HG02642 (cell line): Measurements from ENCODE around the gene FRMD4A.

Experiments used
- ATAC-seq: cut with Tn5 transposase; IDR thresholded peaks from one replicate; pipeline ENCODE4 v1.9.1; 2021; ENCODE audit warnings: mild to moderate bottlenecking; ENCODE audit not compliant: unreplicated experiment, poor library complexity

Gene FRMD4A

DNA sequence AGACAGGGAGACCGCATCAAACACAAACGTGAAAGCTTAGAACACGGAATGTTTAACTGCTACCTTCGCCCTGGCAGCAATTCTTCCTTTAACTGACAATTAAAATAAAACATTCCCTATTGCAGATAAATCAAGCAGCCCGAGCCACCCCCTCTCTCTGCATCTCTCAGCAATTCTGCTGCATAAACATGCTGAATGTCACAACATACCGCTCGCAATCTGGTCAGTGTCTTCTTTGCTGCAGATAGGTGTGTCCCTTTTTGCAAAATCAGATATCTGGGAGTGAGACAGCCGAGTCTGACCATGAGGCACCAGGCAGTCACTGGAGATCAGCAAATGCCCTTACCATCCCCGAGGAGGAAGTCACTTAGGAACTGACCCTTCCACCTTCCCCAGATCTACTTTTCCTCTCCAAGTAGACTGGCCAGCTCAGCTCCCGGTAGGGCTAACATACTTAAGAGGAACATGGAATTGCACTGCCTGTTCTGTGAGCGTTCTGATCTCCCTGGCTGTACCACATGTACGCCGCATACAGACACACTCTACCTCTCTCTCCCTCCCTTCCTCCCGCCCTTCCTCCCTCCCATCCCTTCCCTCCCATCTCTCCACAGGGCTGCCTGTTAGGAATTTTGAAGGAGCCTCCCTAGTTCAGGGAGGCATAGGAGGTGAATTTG is at the start of gene FRMD4A:
Gene FRMD4A (minus strand): TSS at position 537 of the 674 bp plus-strand sequence.
- no peak for ATAC-seq

DNA sequence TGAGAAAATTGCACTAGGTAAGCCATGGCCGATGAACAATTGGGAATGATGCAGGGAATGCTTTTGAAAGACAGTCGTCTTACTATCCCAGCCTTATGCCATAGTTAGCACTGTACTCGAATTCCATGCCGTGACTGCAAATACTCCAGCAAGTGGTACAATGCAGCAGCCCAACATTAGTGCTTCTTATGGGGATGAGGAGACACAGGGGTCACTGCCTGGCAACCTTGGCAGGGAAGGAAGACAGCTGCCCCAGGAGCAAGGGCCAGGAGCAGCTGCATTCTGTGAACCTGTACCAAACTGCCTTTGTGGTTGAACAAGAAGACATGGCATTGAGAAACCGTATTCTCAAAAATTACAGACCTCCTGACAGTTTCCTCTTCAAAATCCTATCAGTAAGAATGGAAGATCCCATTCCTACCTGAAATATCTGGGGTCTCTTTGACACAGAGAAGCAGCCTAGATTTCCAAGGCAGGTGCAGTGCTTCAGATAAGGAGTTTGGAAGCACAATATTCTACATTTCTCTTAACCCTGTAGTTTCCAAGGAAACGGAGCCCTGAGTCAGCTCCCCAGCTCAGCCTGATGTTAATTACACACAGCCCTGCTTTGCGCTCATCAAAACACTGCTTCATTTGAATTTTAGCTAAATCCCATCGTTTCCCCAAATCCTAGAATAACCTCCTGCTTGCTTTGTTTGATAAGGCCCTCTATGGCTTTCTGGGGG is 49.0 kb upstream of the FRMD4A start:
- ATAC-seq = no peak

DNA sequence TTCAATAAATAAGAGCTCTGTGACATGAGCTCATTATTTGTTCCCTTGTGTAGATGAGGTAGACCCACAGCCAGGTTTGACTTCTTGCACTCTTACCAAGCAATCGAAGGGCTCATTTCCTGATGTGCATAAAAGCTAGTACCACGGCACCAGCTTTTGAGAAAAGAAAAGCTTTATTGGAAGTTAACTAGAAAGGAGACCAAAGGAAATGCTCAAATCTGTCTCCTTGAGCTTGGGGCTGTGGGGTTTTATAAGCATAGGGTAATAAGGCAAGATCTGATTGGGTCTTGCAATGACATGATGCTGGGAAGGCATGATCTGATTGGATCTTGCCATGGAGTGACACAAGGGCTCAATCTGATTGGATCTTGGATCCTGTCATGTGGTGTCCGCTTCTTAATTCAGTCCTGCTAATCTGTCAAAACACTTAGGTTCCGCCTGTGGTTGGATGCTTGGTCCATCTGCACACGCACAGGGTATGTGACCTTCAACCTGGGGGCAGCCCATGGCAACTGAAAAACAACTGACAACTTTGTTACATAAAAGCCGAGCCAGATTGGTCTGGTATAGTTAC is 47.8 kb upstream of the FRMD4A start:
- no peak for ATAC-seq

DNA sequence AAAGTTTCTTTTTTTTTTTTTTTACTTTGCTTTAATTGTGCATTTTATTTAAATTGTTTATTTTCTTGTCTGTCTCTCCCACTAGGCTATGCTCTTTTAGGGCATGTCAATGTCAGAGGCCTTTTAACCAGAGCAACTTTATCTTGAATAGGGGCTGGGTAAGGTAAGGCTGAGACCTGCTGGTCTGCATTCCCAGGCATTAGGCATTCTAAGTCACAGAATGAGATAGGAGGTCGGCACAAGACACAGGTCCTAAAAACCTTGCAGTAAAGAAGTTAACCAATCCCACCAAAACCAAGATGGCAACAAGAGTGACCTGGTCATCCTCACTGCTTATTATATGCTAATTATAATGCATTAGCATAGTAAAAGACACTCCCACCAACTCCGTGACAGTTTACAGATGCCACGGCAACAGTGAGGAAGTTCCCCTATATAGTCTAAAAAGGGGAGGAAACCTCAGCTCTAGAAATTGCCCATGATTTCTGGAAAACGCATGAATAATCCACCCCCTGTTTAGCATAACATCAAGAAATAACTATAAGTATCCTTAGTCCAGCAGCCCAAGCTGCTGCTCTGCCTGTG is 47.0 kb upstream of the FRMD4A start:
- no peak for ATAC-seq

DNA sequence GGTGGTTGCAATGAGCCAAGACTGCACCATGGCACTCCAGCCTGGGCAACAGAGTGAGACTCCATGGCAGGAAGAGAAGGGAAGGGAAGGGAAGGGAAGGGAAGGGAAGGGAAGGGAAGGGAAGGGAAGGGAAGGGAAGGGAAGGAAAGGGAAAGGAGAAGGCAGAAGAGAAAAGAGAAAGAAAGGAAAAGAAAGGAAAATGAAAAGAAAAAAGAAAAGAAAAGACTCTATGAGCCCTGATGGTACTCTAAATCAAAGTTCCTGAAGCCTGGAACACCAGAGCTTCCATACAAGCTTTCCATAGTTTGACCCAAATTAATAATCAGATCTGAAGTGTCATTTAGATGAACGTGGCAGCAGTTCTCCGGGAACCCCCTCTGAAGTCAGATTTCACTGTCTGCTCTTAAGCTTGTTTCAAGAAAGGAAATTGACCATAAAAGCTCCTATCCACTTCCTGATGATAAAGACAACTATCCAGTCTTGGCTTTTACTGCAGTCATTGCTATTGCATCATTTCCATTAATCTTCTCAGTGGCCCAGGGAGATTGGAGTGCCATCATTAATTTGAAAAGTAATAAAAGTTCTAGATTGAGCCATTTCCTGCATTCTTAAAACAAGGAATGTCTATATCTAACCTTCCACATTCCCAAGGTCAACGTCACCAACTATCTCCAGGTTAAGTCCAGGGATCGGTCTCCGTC is 44.2 kb upstream of the FRMD4A start:
- no peak for ATAC-seq

DNA sequence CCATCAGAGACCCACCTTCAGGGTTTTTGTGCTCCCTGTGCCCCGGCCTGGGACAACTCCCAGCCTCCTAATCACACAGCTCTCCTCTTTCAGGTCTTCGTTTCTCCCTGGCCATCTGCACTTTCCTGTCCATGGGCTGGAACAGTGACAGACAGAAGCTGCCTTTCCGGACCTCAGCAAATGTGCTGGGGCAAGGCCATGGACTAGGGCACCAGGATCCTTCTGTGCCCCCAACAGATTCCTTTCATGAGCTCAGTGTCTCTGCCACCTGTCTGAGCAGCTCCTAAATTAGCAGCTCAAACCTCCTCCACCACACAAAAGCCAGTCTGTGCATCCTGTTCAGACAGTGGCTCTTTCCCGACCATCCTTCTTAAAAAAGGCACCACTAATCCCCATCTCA is 41.9 kb upstream of the FRMD4A start:
- no peak for ATAC-seq

DNA sequence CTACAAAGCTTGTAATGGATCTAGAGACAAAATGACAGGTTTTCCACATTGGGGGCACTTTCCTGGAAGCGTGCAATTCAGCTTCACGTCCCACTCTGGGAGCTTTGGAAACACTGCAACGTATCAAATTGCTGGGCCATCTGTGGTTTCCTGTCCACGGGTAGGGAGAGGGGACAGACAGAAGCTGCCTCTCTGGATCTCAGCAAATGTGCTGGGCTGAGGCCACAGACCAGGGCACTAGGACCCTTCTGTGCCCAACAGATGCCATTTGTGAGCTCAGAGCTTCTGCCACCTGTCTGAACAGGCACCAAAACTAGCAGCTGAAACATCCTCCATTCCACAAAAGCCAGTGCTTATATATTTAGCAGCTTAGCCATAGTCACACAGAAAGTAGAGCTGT is 40.9 kb upstream of the FRMD4A start:
- ATAC-seq = no peak

DNA sequence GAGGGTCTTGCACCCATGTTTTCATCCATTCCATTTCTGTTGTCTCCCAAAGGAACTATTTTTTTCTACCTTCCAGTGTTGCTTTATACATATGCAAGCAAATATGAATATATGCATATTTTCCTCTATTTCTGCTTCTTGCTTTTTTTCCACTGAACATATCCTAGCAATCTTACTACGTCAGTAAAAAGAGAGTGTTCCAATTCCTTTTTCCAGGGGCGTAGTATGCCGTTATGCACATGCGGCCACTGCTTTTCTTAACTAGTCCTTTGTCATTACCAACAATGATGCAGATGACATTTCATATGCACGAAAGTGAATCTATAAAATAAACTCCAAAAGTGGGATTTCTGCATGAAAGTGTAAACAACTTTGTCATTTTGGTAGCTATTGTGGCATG is 40.2 kb upstream of the FRMD4A start:
- no peak for ATAC-seq

DNA sequence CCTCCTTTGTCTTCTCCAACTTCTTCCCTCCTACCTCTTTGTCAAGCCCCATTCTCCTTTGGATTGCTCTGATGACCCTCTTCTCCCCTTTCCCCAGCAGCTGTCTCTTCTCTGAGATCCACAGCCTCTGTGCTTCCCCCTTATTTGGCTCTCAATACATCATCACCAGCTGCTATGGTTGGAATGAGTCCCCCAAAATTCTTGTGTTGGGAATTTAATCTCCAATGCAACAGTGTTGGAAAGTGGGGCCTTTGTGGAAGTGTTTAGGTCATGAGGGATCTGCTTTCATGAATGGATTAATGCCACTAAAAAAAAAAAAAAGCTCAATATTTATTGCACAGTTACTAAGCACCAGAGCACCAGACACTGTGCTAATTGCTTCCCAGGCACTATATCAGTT is 39.2 kb upstream of the FRMD4A start:
- no peak for ATAC-seq

DNA sequence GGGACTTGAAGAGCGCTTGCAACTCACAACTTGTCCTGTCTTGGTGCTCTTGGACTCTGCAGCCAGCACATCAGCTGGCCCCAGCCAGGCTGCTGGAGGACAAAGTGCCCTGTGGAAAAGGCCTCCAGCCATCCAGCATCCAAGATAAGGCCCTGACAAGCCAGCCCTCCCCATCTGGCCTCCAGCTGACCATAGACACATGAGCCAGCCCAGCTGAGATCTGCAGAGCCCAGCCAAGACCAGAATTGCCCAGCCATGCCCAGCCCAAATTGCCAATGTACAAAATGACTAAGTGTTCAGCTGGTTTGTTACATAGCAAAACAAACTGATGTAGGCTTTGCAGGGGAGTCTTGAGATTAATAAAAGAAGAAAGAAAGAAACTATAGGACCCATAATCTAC is 36.0 kb upstream of the FRMD4A start:
- ATAC-seq = no peak

DNA sequence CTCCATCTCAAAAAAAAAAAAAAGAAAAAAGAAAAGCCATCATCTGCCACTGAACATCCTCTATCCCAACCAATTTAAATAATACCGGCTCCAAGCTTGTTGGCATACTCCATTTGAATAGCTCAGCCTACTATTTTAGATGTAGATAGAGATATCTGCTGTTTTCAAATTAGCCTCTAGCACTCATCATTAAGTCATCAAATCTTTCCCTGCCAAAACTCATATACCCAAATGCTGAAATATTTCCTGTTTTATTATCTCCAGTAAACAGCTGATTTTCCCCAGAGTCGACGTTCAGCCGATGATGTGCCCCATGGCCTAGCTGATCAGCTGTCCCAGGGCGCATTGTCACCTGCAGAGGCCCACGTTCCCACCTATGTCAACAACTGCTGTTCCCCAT is 34.5 kb upstream of the FRMD4A start:
- no peak for ATAC-seq

DNA sequence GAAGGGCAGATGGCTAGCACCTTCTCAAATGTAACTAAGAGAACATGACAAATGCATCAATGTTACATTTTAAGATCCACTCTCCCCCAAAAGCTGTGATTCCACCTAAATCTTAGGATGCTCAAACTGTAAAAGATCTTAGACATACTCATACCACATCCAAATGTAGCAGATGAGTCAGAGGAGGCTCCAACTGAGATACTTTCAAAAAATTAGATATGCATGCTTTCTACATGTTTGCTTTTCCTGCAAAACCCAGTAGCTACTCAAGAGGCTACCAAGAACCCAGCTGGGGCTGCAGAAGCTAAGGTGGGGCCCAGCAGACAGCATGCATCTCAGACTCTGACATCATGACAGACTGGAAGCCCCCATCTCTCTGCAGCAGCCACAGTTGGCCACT is 31.4 kb upstream of the FRMD4A start:
- no peak for ATAC-seq

DNA sequence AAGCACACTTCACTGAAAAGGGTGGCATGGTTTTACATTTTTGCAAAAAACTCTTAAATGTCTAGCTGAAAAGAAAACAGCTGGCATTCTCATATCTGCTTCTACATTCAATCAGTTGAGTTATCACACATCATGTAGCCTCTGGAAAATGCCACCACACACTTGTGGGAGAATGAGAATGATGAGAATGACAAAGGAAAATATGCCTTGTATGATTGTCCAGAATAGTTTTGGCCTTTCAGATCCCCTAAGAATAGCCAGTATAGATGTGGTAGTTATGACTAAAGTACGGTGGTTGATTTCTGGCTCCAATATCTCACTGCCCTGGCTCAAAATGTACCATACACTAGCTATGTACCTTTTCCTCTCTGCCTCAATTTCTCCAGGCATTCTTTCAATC is 30.2 kb upstream of the FRMD4A start:
- ATAC-seq = no peak

DNA sequence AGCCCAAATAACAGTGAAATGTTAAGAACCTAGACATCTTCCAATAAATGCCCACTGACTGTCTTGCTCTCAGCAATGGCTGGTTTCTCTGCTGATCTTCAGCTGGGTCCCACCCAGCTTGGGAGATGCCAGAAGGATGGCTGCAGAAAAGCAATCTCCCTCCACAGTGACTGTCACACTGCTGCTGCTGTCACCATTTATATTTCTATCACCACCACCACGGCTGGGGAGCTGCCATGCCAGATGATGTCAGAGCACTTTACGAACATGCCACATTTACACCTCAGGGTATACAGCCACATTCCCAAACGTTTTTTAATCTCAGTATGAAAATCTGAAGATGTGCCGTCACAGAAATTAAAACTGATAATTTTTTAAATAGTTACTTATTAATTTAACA is 29.8 kb upstream of the FRMD4A start:
- ATAC-seq = no peak

DNA sequence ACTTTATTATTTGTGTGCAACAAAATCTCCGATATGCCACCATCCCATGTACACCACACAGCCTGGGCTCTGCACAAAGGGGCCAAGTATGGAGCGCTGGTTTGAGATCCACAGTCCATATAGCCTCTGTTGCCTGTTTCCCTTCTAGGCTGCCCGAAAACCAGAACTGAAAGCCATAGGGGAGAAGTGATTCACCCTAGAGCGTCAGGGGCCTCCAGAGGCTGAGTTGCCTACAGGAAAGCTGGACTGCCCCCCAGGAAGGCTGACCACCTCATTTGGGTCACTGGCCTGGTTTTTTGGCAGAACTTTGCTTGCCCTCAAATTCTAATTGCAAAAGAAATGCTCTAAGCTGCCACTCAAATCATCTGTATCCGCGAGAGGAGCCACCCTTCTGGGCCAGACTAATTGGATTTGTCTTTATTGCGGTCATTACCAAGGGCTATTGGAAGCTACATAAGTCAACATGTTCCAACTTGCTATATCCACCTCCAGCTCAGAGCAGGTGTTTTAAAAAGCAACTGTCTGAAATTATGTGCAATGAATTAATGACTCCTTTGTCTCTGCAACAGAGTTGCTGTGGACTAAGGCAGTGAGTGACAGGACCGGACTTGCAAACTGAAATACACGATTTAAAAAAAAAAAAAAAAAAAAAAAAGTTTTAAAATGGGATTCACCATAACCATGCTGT is 28.3 kb upstream of the FRMD4A start:
- no peak for ATAC-seq

DNA sequence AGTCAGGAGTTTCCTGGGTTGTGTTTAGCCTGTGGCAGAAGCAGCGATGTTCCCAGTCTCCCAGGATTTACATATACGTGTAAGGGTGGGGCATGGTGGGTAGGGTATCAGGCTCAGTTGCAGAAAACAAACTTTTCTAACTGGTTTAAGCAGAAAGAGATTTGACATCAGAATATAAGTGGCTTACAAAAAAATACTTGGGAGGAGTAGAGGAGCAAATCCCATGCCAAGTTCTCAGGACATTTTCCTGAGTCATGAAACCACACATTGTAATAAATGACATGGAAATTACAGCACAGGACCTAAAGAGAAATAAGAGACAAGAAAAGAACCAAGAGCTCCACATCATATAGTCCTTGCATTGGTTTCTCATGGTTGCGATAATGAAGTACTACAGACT is 26.2 kb upstream of the FRMD4A start:
- no peak for ATAC-seq

DNA sequence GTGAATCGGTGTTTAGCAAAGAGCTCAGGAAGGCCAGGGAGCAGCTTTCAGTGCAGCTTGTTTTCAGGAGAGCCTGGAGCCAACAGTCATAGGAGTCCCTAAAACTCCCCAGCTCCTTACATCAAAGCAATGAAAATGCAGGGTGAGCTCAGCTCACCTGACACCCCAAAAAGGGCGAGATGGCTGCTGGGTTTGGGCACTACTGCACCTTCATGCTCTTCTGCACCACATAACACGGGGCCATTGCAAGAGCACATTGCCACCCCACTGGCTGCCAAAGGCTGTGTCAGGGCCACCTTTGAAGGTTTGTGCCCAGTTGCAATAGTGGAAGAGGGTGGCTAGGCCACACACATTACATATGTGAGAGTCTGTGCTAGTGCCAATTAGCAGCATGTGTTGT is 25.0 kb upstream of the FRMD4A start:
- no peak for ATAC-seq

DNA sequence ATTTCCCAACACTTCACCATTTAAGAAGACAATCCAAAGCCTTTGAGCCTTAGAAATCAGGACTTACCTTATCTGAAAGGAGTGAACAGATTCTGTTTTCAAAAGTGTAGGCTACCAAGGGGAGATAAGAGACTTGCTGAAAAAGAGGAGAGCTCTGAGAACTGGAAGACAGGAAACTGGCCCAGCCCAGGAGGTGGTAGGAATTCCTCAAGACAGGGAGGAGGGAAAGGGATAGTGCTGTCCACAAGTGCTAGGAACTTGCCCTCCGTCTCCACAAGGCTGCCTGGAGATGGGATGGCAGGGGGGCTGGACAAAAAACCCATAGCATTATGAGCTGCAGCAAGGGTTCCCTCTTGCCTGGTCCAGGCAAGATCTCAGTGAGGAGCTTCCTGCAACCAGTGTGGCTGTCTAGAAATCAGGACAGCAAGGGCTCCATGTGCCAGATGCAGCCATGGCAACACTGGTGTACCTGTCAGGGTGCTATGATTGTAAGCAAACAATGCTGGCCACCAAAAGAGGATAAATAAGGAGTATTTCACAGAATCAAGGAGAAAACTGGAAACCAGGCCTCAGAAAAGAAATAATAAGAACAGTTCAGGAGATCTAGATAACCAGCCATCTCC is 22.7 kb upstream of the FRMD4A start:
- ATAC-seq = no peak

DNA sequence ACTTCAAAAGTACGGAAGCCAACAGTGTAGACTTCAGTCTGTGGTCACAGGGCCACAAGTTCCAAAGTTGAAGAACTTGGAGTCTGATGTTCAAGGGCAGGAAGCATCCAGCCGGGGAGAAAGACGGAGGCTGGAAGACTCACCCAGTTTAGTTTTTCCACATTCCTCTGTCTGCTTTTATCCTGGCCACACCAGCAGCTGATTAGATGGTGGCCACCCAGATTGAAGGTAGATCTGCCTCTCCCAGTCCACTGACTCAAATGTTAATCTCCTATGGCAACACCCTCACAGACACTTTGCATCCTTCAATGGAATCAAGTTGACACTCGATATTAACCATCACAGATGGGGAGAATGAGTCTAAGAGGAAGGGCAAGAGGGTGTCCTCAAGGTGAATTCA is 19.3 kb upstream of the FRMD4A start:
- ATAC-seq = no peak

DNA sequence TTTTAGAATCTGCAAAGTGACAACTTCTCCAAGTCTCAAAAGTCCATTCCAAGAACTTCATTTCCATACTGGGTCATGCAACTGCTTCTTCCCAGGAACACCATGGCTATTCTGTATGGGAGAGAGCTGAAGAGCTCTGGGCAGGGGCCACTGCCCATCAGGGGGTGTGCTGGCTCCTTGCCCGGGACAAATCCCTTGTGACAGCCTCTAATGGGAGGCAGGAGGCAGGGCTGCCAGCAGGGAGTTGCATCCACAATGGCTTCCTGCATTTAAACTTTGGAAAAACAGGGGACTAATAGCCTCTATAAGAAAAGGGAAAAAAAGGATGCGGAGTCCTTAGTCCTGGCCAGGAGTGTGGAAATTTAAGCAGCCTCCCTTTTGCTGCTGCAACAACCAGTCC is 18.4 kb upstream of the FRMD4A start:
- ATAC-seq = no peak
